K562 (cell line): ENCODE results near the gene YTHDC1.

Experiments
- ARID2 ChIP-seq: fragments of 450-650 bp; IDR thresholded peaks from 2 replicates; pipeline ENCODE4 v1.6.1; 2017; ENCODE audit warnings: antibody characterized with exemption, mild to moderate bottlenecking
- BMI1 ChIP-seq: fragments of 150-350 bp; IDR thresholded peaks from 2 replicates; pipeline ENCODE4 v1.6.1; 2014; ENCODE audit warnings: low read length
- BRF2 ChIP-seq: IDR thresholded peaks from 3 replicates; pipeline ENCODE4 v1.6.1; 2011; ENCODE audit warnings: borderline replicate concordance, mild to moderate bottlenecking; ENCODE audit not compliant: insufficient read length, insufficient read depth
- EZH2 ChIP-seq: IDR thresholded peaks from 2 replicates; pipeline ENCODE4 v1.6.1; 2012; ENCODE audit warnings: low read depth, mild to moderate bottlenecking, inconsistent platforms, low read length, borderline replicate concordance
- FOXK2 ChIP-seq, 2 experiments: fragments of 450-650 bp; IDR thresholded peaks in 1 of 2; conservative IDR thresholded peaks in 1 of 2; 2 replicates each; pipeline ENCODE4 v1.6.1; 2016; ENCODE audit warnings: low read depth in 2 of 2, mild to moderate bottlenecking in 1 of 2
- HDAC2 ChIP-seq: fragments of 450-650 bp; IDR thresholded peaks from 2 replicates; pipeline ENCODE4 v1.6.1; 2016; ENCODE audit warnings: mild to moderate bottlenecking
- KAT7 ChIP-seq: sonication (generic); formaldehyde crosslinking; IDR thresholded peaks from 2 replicates; pipeline ENCODE4 v1.8.0; 2022; ENCODE audit warnings: missing genetic modification reagents, mild to moderate bottlenecking, borderline replicate concordance
- PHF20 ChIP-seq: fragments of 450-650 bp; IDR thresholded peaks from 2 replicates; pipeline ENCODE4 v1.6.1; 2018; ENCODE audit not compliant: partially characterized antibody
- TAF1 ChIP-seq: IDR thresholded peaks from 2 replicates; pipeline ENCODE4 v1.6.1; 2011; ENCODE audit warnings: mild to moderate bottlenecking, low read length, moderate library complexity; ENCODE audit not compliant: insufficient read depth, control insufficient read depth, severe bottlenecking; ENCODE audit errors: extremely low read depth
- ZHX1 ChIP-seq: fragments of 150-350 bp; conservative IDR thresholded peaks from 2 replicates; pipeline ENCODE4 v1.6.1; 2014; ENCODE audit warnings: low read length
- ZNF12 ChIP-seq: sonication (generic); formaldehyde crosslinking; IDR thresholded peaks from 2 replicates; pipeline ENCODE4 v1.4.0; 2020; ENCODE audit warnings: mild to moderate bottlenecking, missing genetic modification reagents
- ZNF217 ChIP-seq: sonication (generic); formaldehyde crosslinking; IDR thresholded peaks from 2 replicates; pipeline ENCODE4 v1.8.0; 2022; ENCODE audit warnings: mild to moderate bottlenecking, missing genetic modification reagents
- ZNF224 ChIP-seq: sonication (generic); formaldehyde crosslinking; IDR thresholded peaks from 2 replicates; pipeline ENCODE4 v1.8.0; 2022; ENCODE audit warnings: mild to moderate bottlenecking, missing genetic modification reagents
- TF ChIP-seq, protein P1 (sequence below), 3 experiments: IDR thresholded peaks in 2 of 3; conservative IDR thresholded peaks in 1 of 3; 2 replicates each; pipeline ENCODE4 v1.5.1; 2011 to 2012; ENCODE audit warnings: low read length in 3 of 3, mild to moderate bottlenecking in 3 of 3, control low read depth in 2 of 3, improper control_type of control experiment in 1 of 3, inconsistent platforms in 1 of 3, low read depth in 1 of 3, mixed read lengths in 1 of 3, moderate library complexity in 1 of 3; ENCODE audit not compliant: insufficient read depth in 2 of 3

DNA sequence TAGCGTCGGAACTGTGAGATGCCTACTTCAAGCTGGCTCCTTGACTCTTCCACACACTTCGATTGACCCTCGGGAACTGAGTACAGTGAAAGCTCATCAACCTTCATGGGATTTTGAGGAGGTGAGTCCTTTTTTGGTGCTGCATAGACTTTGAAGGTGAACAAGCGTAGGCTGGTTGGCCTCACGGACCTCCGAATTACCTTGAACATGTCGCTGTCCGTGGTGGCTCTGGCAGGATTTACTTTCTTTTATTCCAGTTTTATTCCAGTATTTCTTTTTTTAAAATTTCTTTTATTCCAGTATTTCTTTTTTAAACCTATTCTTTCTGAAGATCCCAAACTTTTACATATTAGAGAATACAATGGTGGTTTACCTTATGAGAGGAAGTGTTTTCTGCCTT, 45.2 kb downstream of the YTHDC1 start:
- TF ChIP-seq ZNF224 (CRISPR knock-in tag) (no peak), PHF20 (no peak), HDAC2 (no peak), BRF2 (no peak), ZNF12 (no peak), KAT7 (no peak), EZH2 (no peak), TAF1 (no peak), BMI1 (no peak), ZNF217 (CRISPR knock-in tag) (no peak), FOXK2 (conservative IDR thresholded peaks at IDR 0.05 in 1 of 2, IDR thresholded peaks at IDR 0.05 in 1 of 2; ENCODE audit: low read depth in 2 of 2) (no peak), ARID2 (no peak), ZHX1 (no peak)
- TF ChIP-seq, protein P1, sequence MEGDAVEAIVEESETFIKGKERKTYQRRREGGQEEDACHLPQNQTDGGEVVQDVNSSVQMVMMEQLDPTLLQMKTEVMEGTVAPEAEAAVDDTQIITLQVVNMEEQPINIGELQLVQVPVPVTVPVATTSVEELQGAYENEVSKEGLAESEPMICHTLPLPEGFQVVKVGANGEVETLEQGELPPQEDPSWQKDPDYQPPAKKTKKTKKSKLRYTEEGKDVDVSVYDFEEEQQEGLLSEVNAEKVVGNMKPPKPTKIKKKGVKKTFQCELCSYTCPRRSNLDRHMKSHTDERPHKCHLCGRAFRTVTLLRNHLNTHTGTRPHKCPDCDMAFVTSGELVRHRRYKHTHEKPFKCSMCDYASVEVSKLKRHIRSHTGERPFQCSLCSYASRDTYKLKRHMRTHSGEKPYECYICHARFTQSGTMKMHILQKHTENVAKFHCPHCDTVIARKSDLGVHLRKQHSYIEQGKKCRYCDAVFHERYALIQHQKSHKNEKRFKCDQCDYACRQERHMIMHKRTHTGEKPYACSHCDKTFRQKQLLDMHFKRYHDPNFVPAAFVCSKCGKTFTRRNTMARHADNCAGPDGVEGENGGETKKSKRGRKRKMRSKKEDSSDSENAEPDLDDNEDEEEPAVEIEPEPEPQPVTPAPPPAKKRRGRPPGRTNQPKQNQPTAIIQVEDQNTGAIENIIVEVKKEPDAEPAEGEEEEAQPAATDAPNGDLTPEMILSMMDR (IDR thresholded peaks at IDR 0.05 in 2 of 3, conservative IDR thresholded peaks at IDR 0.05 in 1 of 3; ENCODE audit: insufficient read depth in 2 of 3, low read depth in 1 of 3, low read length in 3 of 3), result no peak
